ENCODE data around the gene HES3. TPM values are rescaled to one million over a fixed set of nuclear protein-coding genes. Genes with fewer than 3 reads are reported as not detected.

Gene HES3
- total RNA-seq, 4 donors from 2014 or later, result not detected

DNA sequence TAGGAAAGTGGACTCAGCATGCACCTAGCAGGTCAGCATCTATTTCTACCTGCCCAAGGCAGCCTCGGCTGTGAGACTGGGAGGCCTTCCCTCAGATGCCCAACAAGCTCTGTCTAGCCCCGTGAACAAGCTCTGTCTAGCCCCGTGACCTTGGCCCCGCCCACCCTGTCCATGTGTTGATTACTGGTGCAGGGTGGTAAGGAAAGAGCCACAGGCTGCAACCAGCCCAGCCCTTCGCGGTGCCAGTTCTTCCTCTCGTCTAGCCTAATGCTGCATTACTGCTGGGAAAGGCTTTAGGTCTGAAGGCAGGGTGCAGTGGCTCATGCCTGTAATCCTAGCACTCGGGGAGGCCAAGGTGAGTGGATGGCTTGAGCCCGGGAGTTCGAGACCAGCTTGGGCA, 14.7 kb downstream of the HES3 start:
- H3K4me1 ChIP-seq, result peaks cover 2 to 23% (median 11%) of the 10 kb centered on the region in 4 donors
- no peaks in the 10 kb centered on the region for H3K27me3 ChIP-seq
- H3K4me3 ChIP-seq, result peak overlapping the region in 1 of 4 donors; percentile 100
- peaks cover 0 to 10% (median 0%) of the 10 kb centered on the region in 3 donors for H3K36me3 ChIP-seq
- peak overlapping the region in 3 of 4 donors; percentile 78 to 93 (median 89) for H3K27ac ChIP-seq
- peak in 2 of 3 donors; percentile 78 to 81 for DNase-seq
- no peaks in the 10 kb centered on the region for H3K9me3 ChIP-seq
- TF ChIP-seq, protein P1, sequence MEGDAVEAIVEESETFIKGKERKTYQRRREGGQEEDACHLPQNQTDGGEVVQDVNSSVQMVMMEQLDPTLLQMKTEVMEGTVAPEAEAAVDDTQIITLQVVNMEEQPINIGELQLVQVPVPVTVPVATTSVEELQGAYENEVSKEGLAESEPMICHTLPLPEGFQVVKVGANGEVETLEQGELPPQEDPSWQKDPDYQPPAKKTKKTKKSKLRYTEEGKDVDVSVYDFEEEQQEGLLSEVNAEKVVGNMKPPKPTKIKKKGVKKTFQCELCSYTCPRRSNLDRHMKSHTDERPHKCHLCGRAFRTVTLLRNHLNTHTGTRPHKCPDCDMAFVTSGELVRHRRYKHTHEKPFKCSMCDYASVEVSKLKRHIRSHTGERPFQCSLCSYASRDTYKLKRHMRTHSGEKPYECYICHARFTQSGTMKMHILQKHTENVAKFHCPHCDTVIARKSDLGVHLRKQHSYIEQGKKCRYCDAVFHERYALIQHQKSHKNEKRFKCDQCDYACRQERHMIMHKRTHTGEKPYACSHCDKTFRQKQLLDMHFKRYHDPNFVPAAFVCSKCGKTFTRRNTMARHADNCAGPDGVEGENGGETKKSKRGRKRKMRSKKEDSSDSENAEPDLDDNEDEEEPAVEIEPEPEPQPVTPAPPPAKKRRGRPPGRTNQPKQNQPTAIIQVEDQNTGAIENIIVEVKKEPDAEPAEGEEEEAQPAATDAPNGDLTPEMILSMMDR (IDR thresholded peaks at IDR 0.05), result no peak

DNA sequence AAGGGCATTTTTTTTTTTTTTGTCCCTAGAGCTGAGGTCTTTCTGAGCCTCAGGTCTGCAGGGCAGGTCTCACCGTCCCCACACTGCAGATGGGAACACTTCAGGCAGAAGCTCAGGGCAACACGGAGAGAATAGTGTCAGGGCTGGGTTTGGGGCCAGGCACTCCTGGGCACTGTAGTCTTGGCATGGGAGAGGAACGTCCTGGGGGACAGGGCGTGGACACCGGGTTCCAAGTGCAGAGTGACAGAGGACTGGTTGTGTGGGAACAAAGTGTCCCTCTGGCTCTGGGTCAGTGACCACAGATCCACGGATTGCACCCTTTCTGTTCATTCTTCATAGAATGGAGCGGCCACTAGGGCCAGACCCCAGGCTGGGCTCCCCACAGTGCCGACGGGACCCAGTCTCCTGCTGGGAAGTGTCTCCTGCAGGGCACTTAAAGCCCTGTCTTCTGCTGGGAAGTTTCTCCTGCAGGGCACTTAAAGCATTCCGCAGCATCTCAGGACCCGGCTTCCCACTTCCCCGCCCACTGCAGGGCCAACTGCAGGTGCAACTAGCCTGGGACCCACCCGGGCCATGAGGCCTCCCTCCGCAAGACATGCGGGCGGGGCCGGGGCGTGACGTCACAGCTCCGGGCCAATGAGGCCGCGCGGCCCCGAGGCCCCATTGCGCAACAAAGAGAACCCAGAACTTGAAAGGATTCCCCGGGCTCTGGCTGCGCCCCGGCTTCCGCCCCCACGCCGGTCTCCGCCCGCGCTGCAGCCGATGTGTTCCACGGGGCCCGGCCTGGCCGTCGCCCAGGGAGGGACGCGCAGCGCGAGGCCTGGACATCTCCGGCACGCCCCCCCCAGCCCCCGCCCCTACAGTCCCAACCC, 15.7 kb downstream of the HES3 start:
- TF ChIP-seq, protein P1 (IDR thresholded peaks at IDR 0.05), result peak in 3 of 6 experiments; percentile 37 to 41 (median 40)
- peak; percentile 36 to 78 for TF ChIP-seq POLR2A (IDR thresholded peaks at IDR 0.05)
- Histone ChIP-seq H3K27ac (peak overlapping the region; percentile 64 to 93 (median 84)), H3K4me3 (peak overlapping the region; percentile 62 to 100 (median 76))

DNA sequence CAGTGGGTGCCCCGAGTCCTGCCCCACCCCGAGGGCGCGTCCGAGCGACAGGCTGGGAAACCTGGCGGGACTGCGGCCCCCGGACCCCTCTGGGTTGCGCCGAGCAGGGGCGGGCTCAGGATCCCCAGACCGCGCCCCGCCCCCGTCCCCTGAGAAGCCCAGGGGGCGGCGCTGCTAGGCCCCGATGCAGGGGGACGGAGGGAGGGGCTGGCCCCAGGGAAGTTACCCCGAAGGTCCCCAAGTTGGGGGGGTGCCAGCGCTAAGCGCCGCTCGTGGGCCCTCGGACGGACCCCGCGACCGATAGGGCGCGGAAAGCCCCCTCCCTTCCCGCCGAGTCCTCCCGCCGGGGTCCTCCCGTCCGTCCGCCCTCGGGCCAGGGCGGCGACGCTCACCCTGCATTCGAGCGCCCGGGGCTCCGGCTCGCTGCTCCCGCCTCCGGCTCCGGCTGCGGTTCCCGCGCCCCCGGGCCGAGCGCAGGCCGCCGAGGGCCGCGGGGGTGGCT, 16.5 kb downstream of the HES3 start:
- DNase-seq, result no peak
- Histone ChIP-seq H3K4me1 (peaks cover 2 to 23% (median 11%) of the 10 kb centered on the region in 4 donors), H3K9me3 (no peaks in the 10 kb centered on the region), H3K27ac (peak overlapping the region; percentile 64 to 93 (median 84)), H3K36me3 (no peaks in the 10 kb centered on the region), H3K4me3 (peak overlapping the region; percentile 62 to 100 (median 76)), H3K27me3 (no peaks in the 10 kb centered on the region)
- TF ChIP-seq POLR2A (IDR thresholded peaks at IDR 0.05), result no peak
- TF ChIP-seq, protein P1 (IDR thresholded peaks at IDR 0.05), result no peak

More for the DNA sequence above, 15.7 kb downstream of the HES3 start:
- DNase-seq, result peak; percentile 71 to 95 (median 94)
- Histone ChIP-seq H3K9me3 (no peaks in the 10 kb centered on the region), H3K27me3 (no peaks in the 10 kb centered on the region), H3K4me1 (peaks cover 2 to 23% (median 11%) of the 10 kb centered on the region in 4 donors), H3K36me3 (no peaks in the 10 kb centered on the region)

DNA sequence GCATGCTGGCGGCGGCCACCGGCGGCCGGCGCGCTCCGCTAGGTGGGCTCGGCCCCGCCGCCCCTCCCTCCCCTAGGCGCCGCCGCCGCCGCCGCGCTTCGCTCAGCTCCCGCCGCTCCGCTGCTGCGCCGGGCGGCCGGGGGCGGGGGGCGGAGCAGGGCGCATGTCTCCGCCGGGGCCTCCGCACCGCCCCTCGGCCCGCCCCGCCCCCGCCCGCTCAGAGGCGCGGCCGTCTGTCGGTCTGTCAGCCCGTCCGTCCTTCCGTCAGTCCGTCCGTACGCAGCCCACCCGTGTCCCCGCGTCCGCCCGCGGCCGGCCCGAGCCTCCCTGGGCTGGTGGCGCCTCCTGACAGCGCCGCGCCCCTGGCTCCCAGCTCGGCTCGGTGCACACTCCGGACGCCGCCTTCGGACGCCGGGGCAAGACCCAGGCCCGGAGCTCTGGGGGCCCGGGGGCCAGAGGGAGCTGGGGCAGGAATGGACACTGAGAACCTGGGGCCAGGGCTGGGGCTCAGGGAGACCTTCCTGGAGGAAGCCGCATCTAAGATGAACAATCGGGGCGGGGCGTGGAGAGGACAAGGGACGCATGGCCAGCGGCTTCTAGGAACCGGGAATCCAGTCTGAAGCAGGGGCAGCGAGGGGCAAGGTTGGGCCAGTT, 17.1 kb downstream of the HES3 start, which contains the start of gene GPR153:
Gene GPR153 (minus strand): TSS at position 138 of the 654 bp plus-strand sequence. CDS start 6,193 bp downstream, outside the sequence.
- H3K9me3 ChIP-seq, result no peaks in the 10 kb centered on the region
- TF ChIP-seq, protein P1 (IDR thresholded peaks at IDR 0.05), result no peak
- peak; percentile 3 to 50 for TF ChIP-seq POLR2A (IDR thresholded peaks at IDR 0.05)
- peaks cover 2 to 23% (median 11%) of the 10 kb centered on the region in 4 donors for H3K4me1 ChIP-seq
- peak; percentile 21 to 82 (median 73) for DNase-seq
- H3K4me3 ChIP-seq, result peak within 1 kb of the TSS; percentile 62 to 100 (median 76)
- H3K27me3 ChIP-seq, result no peaks in the 10 kb centered on the region
- no peaks in the 10 kb centered on the region for H3K36me3 ChIP-seq
- peak within 1 kb of the TSS; percentile 64 to 93 (median 84) for H3K27ac ChIP-seq

DNA sequence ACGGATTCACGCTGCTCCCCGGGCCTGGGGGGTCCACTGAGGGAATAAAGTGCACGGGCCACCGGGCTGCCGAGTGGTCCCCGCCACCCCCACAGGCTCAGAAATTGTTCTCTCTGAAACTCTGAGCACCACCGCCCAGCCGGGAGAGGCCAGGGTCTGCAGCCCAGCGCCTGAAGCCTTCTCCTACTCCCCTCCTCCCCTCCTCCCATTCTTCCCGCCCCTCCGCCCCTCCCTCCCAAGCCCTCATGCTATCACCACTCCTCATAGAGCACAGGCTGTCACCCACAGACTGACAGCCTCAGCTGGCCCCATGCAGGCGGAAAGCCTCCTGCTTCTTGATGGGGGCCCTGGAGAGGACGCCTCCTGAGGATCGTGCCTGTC, 17.6 kb downstream of the HES3 start:
- Histone ChIP-seq H3K27me3 (no peaks in the 10 kb centered on the region), H3K27ac (peak overlapping the region in 3 of 4 donors; percentile 52 to 93 (median 86))
- TF ChIP-seq, protein P1 (IDR thresholded peaks at IDR 0.05), result no peak
- TF ChIP-seq POLR2A (IDR thresholded peaks at IDR 0.05), result no peak

More for the DNA sequence above, 17.6 kb downstream of the HES3 start:
- no peak for DNase-seq
- H3K4me3 ChIP-seq, result peak overlapping the region in 3 of 4 donors; percentile 75 to 100 (median 76)
- H3K9me3 ChIP-seq, result no peaks in the 10 kb centered on the region
- no peaks in the 10 kb centered on the region for H3K36me3 ChIP-seq
- H3K4me1 ChIP-seq, result peaks cover 2 to 23% (median 11%) of the 10 kb centered on the region in 4 donors

Data from Peyer's patch (tissue), 4 donors.